ENCODE data around the gene CAPN8.
A peak's percentile ranks its signal among the peaks of the same experiment; 100 is the strongest.

CAPN8 gene

GRCh38 chr1:223700942-223701637, 35.6 kb upstream of the CAPN8 start:
- no peak for DNase-seq

- no peak for DNase-seq
Observed at GRCh38 chr1:223700388-223700918, 35.0 kb upstream of the CAPN8 start.

GRCh38 chr1:223695941-223696340, 30.4 kb upstream of the CAPN8 start:
- DNase-seq: no peak

- DNase-seq: no peak
Observed at GRCh38 chr1:223695014-223695548, 29.6 kb upstream of the CAPN8 start.

GRCh38 chr1:223691121-223691520, 25.6 kb upstream of the CAPN8 start:
- no peak for DNase-seq

- DNase-seq: no peak
Observed at GRCh38 chr1:223684488-223684792, 18.9 kb upstream of the CAPN8 start.

GRCh38 chr1:223683586-223684487, 18.3 kb upstream of the CAPN8 start:
- peak; percentile 65 for DNase-seq

GRCh38 chr1:223682502-223682901, 17.0 kb upstream of the CAPN8 start:
- no peak for DNase-seq

- no peak for DNase-seq
Observed at GRCh38 chr1:223680188-223680587, 14.7 kb upstream of the CAPN8 start.

- DNase-seq: no peak
Observed at GRCh38 chr1:223678841-223679240, 13.3 kb upstream of the CAPN8 start.

GRCh38 chr1:223674119-223674890, 8.8 kb upstream of the CAPN8 start:
- no peak for DNase-seq

- DNase-seq: no peak
Observed at GRCh38 chr1:223670458-223671159, 5.1 kb upstream of the CAPN8 start.

GRCh38 chr1:223669003-223669795, 3.7 kb upstream of the CAPN8 start:
- DNase-seq: no peak

- DNase-seq: no peak
Observed at GRCh38 chr1:223667484-223668182, 2.1 kb upstream of the CAPN8 start.

- no peak for DNase-seq
Observed at GRCh38 chr1:223664106-223664505, 1.4 kb downstream of the CAPN8 start.

- DNase-seq: peak; percentile 19
Observed at GRCh38 chr1:223662943-223663342, 2.6 kb downstream of the CAPN8 start.

GRCh38 chr1:223659711-223660110, 5.8 kb downstream of the CAPN8 start:
- no peak for DNase-seq

GRCh38 chr1:223657978-223658377, 7.5 kb downstream of the CAPN8 start:
- no peak for DNase-seq

GRCh38 chr1:223654083-223654482, 11.4 kb downstream of the CAPN8 start:
- no peak for DNase-seq

GRCh38 chr1:223653431-223653830, 12.1 kb downstream of the CAPN8 start:
- no peak for DNase-seq

- DNase-seq: no peak
Observed at GRCh38 chr1:223653015-223653414, 12.5 kb downstream of the CAPN8 start.

All from NCI-H2029 treated with DMSO at 0.1 percent for 48 hours (cell line).